HG03175 (cell line): ENCODE results near the gene LIN52.
"Not testable (repeated sequence)": the region's sequence is repeated elsewhere in the genome, so short reads cannot be mapped to it uniquely, and the experiment has no call there.

Experiments used
- ATAC-seq: cut with Tn5 transposase; IDR thresholded peaks from one replicate; pipeline ENCODE4 v1.9.1; 2021; ENCODE audit warnings: mild to moderate bottlenecking, moderate library complexity; ENCODE audit not compliant: unreplicated experiment

LIN52 gene

DNA sequence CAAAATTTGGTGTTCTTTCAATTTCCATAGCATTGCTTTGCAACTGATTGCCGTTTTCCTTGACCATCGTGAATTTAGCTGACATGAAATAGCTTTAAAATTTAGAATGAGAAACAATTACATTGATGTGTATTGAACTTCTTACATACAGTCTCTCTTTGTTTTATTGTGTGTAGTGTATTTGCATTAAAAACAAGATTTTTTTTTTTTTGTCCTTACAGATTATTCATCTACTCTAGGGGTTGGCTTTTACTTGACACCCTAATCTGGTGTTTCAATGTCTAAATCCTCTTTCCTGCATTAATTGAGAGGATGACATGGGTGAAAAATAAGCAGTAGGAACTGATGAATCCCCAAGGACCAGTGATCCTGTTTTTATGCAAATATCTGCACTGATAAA, 20.6 kb downstream of the LIN52 start:
- no peak for ATAC-seq

DNA sequence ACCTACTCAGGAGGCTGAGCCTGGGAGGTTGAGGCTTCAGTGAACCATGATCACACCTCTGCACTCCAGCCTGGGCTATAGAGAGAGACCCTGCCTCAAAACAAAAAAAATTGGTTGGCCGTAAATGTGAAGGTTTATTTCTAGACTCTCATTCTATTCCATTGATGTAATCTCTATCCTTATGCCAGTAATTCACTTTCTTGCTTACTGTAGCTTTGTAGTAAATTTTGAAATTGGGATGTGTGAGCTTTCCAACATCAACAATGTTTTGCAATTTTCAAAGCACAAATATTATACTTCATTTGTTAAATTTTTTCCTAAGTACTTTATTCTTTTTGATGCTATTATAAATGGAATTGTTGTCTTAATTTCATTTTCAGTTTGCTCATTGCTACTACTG, 24.6 kb downstream of the LIN52 start:
- ATAC-seq = no peak

DNA sequence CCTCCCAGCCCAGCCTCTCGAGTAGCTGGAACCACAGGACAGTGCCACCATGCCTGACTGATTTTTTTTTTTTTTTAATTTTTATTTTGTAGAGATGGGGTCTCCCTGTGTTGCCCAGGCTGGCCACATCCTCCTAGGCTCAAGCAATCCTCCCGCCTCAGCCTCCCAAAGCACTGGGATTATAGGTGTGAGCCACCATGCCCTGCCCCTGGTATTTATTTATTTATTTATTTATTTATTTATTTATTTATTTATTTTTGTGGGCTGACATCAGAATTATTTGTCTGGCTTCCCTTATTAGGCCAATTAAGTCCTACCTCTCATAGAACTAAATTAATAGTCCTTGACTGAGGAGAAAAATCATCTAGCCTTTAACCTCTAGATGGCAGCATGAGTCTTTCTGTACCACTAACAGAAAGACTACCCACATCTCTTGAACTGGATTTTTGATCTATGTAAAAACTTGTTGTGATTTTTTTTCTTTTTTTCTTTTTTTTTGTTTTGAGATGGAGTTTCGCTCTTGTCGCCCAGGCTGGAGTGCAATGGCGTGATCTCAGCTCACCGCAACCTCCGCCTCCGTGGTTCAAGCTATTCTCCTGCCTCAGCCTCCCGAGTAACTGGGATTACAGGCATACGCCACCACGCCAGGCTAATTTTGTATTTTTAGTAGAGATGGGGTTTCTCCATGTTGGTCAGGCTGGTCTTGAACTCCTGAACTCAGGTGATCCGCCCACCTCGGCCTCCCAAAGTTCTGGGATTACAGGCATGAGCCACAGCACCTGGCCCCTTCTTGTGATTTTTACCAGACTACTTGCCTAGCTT, 26.9 kb downstream of the LIN52 start:
- not testable (repeated sequence) for ATAC-seq

DNA sequence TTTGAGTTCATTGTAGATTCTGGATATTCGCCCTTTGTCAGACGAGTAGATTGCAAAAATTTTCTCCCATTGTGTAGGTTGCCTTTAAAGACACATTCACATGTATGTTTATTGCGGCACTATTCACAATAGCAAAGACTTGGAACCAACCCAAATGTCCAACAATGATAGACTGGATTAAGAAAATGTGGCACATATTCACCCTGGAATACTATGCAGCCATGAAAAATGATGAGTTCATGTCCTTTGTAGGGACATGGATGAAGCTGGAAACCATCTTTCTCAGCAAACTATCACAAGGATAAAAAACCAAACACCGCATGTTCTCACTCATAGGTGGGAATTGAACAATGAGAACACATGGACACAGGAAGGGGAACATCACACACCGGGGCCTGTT, 40.7 kb downstream of the LIN52 start:
- not testable (repeated sequence) for ATAC-seq

GRCh38 chr14:74126315-74127013, 41.7 kb downstream of the LIN52 start:
- ATAC-seq = no peak

GRCh38 chr14:74127634-74128033, 42.9 kb downstream of the LIN52 start:
- ATAC-seq = no peak

DNA sequence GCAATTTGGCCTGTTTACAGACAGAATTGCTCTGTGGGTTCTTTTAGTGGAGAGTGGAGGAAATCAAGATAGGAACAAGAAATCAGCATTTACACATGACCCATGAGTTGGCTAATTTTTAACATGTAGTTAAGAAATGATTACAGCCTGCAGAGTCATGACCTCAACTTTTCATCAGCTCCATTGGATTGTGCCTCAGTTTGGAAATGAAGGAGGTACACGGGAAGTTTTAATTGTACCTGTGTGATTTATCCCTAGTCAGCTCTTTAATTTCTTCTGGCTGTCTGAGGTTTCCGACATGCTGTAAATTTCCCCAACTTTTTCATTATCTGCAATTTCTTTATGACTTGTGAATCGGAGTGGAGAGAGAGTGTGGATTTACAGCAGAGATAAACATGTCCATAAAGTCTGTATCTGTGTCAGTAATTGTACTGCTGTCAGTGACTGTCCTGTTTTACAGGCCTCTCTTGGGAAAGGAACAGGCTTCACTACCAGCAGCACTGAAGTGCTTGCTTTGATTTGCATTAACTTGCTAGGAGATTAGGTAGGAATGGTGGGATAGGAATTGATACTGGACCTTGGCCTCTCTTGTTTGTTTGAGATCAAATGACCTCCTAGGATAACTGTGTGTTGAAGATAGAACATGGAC, 49.2 kb downstream of the LIN52 start:
- no peak for ATAC-seq

DNA sequence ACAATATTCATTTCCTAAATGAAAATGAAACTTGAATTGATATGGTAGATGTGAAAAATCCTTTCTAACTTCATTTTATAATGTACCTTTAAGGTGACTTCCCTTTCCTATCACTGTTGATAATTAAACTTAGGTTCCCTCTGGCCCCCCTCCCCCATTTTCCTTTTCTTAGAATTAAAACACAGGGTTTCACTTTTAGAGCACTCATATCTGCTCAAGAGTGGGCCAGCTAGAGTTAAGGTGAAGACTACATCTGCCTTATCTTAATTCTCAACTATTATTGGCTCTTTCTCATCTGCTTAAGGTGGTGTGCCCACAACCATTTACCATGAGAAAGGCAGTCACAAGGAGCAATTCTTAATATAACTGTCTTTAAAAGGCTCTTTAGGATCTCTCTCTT, 49.7 kb downstream of the LIN52 start:
- ATAC-seq = no peak

- ATAC-seq = no peak
These were observed 50.7 kb downstream of the LIN52 start for GRCh38 chr14:74135426-74135825.

DNA sequence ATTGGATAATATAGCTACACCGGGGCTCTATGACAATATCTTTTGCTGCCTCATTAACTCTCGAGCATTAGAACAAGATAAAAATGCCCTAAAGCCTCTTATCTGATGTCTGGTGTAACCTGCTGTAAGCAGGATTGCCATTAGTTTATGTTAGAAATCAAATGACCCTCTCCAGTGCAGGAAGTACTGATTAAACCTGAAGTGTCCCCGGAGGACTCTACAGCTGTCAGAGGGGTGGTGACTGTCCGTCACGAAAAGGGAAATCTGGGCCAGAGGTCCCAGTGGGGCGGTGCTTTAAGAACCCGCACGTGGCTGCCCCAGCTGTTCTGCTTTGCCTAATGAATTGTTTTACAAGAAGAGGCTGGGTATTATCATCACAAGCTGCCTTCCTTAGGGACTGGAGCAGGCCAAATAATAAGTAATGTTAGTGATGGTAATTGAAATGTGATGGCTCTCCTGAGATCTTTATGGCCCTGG, 55.7 kb downstream of the LIN52 start:
- ATAC-seq = no peak

GRCh38 chr14:74141703-74142102, 56.9 kb downstream of the LIN52 start:
- ATAC-seq = no peak

GRCh38 chr14:74142523-74142922, 57.8 kb downstream of the LIN52 start:
- no peak for ATAC-seq

GRCh38 chr14:74144789-74145188, 60.0 kb downstream of the LIN52 start:
- ATAC-seq = no peak

- no peak for ATAC-seq
These were observed 62.8 kb downstream of the LIN52 start for GRCh38 chr14:74147571-74147970.

DNA sequence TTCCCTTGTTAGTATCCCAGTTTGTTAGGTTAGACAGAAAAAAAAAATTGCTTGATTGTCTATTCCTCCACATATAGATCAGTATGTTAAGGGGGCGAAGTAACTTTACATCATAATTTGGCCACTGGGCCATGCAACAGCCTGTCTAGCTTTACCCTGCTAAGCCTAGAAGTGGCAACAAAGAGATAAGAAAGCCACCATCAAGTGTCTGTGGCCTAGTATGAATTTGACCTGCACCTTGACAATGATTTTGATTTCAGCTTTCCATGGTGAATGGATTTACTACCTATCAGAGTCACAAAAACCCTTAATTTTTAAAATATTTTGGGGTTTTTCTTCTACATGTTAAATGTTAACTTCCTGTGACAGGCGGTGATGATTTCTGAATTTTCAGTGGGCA, 63.9 kb downstream of the LIN52 start:
- ATAC-seq = no peak

DNA sequence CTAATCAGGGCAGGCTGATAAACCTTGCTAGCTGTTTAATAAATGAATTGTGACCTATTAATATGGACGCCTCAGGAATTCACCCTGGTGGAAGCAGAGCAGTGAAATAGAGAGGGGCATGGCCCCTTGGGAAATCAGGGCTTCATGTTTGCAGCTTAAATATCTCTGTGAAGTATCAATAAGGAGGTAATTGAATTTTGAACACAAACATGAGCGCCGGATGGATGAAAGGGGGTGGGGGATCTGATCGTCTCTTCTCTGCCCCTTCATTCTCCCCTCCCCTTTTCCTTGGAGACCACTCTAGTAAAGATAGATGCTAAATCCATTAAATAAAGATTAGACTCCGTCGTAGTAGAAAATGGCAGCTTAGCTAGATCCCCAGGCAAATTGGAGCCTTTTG, 70.5 kb downstream of the LIN52 start:
- no peak for ATAC-seq

GRCh38 chr14:74155749-74156148, 71.0 kb downstream of the LIN52 start:
- ATAC-seq = no peak

DNA sequence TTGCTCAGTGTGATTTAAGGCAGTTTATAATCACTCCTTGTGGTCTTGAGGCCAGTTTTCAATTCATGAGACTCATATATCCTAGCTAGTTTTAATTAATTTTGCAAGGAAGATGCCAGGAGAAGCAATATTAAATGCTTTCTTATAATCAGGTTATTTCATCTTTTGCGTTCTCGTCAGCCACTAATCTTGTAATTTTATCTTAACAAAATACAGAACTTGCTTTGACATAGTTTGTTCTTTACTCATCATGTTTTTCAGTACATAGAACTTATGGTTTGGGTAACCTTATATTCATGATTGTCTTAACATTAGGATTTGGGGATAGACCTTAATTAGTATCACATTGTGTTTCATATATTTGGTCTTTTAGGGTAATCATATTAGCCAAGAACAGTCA, 76.0 kb downstream of the LIN52 start:
- no peak for ATAC-seq

DNA sequence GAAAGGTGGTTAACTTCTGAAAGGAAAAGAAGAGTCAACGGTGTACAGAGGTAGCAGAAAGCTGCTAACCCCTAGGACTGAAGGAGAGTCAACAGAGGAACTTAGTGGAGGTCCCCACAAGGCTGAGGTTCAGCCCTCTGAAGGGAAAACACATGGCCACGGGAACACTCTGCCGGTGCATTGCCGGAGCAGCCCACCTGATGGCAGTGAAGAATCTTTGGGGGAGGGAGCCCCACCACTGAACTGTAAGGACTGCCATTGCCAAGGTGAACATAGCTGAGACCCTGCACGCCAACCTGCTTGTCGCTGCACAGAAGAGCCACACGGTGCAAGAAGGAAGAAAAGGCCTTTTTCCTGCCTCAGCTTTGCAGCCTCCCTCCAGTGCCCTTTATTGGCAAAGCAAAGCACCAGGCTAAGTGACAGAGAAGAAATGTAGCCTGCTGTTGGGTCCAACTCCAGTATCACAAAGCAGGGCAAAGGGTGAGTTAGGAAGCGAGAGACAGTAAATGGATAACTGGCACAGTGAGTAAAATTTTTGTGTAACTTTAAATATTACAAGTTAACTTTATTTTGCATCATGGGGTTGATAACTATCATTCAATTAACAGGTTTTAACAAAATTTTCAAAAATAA, 76.9 kb downstream of the LIN52 start:
- no peak for ATAC-seq

- ATAC-seq = no peak
These were observed 85.2 kb downstream of the LIN52 start for GRCh38 chr14:74169906-74170305.

DNA sequence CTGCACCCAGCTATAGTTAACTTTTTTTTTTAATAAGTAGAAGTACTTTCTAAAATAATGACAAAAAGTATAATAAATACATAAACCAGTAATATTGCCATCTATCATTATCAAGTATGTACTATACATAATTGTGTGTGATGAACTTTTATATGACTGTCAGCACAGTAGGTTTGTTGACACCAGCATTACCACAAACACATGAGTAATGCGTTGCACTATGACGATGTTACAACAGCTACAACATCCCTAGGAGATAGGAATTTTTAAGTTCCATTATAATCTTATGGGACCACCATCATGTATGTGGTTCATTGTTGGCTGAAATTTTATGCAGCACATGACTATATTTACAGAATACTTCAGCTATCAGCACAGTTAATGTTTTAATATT, 91.6 kb downstream of the LIN52 start:
- no peak for ATAC-seq
